Mesodermal cell (in vitro differentiated cells): Measurements from ENCODE around the gene RNF112.
"Not testable (repeated sequence)": the region's sequence is repeated elsewhere in the genome, so short reads cannot be mapped to it uniquely, and the experiment has no call there.

Experiments used
- H3K27ac ChIP-seq: 2 replicates; pipeline ENCODE4 v1.7.0; 2013; ENCODE audit warnings: mild to moderate bottlenecking, low read depth, low read length, moderate library complexity; ENCODE audit not compliant: severe bottlenecking
- H3K36me3 ChIP-seq: 2 replicates; pipeline ENCODE4 v1.7.1; 2013; ENCODE audit warnings: mild to moderate bottlenecking, low read length, moderate library complexity; ENCODE audit not compliant: control insufficient read depth, insufficient read depth
- H3K4me1 ChIP-seq: one replicate; pipeline ENCODE4 v1.7.1; 2013; ENCODE audit warnings: mild to moderate bottlenecking, low read length; ENCODE audit not compliant: insufficient read depth, control insufficient read depth, poor library complexity, severe bottlenecking
- H3K4me3 ChIP-seq: 2 replicates; pipeline ENCODE4 v1.7.0; 2013; ENCODE audit warnings: low read length, control low read depth, mild to moderate bottlenecking; ENCODE audit not compliant: insufficient read depth, poor library complexity, severe bottlenecking; ENCODE audit errors: extremely low read depth
- H3K9me3 ChIP-seq: 2 replicates; pipeline ENCODE4 v1.7.1; 2013; ENCODE audit warnings: mild to moderate bottlenecking, low read length, moderate library complexity; ENCODE audit not compliant: control insufficient read depth
- WGBS, 2 experiments: methylation state at CpG; one replicate each; pipeline ENCODE4 v1.1.5; 2013; ENCODE audit warnings: missing lambda C conversion rate in 2 of 2; ENCODE audit not compliant: insufficient coverage in 2 of 2; 5-methylcytosine and 5-hydroxymethylcytosine counted together

Gene RNF112

GRCh38 chr17:19440421-19440820 is 29.4 kb downstream of the RNF112 start:
- Histone ChIP-seq H3K4me1 (no peaks in the 10 kb centered on the region), H3K4me3 (no peak overlapping the region), H3K36me3 (no peaks in the 10 kb centered on the region), H3K9me3 (peaks cover 9% of the 10 kb centered on the region), H3K27ac (no peak overlapping the region)
- 100% methylated on average over 1 of the region's 1 CpG; no CpG with 5 or more reads in 1 of the 2 experiments for WGBS, 2 experiments

DNA sequence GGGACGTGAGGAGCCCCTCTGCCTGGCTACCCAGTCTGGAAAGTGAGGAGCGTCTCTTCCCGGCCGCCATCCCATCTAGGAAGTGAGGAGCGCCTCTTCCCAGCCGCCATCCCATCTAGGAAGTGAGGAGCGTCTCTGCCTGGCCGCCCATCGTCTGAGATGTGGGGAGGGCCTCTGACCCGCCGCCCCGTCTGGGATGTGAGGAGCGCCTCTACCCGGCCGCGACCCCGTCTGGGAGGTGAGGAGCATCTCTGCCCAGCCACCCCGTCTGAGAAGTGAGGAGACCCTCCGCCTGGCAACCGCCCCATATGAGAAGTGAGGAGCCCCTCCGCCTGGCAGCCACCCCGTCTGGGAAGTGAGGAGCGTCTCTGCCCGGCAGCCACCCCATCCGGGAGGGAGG is 30.3 kb downstream of the RNF112 start:
- not testable (repeated sequence) for H3K4me1 ChIP-seq, H3K9me3 ChIP-seq, H3K36me3 ChIP-seq, H3K4me3 ChIP-seq, H3K27ac ChIP-seq
- 93 to 98% methylated on average over 6 to 13 of the region's 25 CpGs for WGBS, 2 experiments

GRCh38 chr17:19442731-19443130 is 31.7 kb downstream of the RNF112 start:
- Histone ChIP-seq H3K27ac (no peak overlapping the region), H3K36me3 (no peaks in the 10 kb centered on the region), H3K9me3 (peaks cover 9% of the 10 kb centered on the region), H3K4me3 (no peak overlapping the region), H3K4me1 (peaks cover 3% of the 10 kb centered on the region)
- WGBS, 2 experiments: 100% methylated on average over 1 of the region's 2 CpGs; no CpG with 5 or more reads in 1 of the 2 experiments

DNA sequence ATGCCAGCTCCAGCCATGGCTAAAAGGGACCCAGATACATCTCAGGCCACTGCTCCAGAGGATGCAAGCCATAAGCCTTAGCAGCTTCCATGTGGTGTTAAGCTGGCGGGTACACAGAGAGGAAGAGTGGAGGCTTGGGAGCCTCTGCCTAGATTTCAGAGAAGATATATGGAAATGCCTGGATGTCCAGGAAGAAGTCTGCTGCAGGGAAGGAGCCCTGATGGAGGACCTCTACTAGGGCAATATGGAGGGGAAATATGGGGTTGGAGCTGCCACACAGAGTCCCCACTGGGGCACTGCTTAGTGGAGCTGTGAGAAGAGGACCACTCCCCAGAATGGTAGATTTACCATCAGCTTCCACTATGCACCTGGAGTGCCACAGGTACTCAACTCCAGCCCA is 32.1 kb downstream of the RNF112 start:
- 96 to 100% methylated on average over 1 of the region's 1 CpG for WGBS, 2 experiments

GRCh38 chr17:19445105-19445504 is 34.1 kb downstream of the RNF112 start:
- no peaks in the 10 kb centered on the region for H3K36me3 ChIP-seq
- peaks cover 8% of the 10 kb centered on the region for H3K4me1 ChIP-seq
- 90 to 91% methylated on average over 1 to 2 of the region's 2 CpGs for WGBS, 2 experiments
- no peak overlapping the region for H3K4me3 ChIP-seq
- peaks cover 9% of the 10 kb centered on the region for H3K9me3 ChIP-seq
- no peak overlapping the region for H3K27ac ChIP-seq

More for the DNA sequence above, 32.1 kb downstream of the RNF112 start:
- Histone ChIP-seq H3K4me1 (peaks cover 3% of the 10 kb centered on the region), H3K36me3 (no peaks in the 10 kb centered on the region), H3K4me3 (no peak overlapping the region), H3K9me3 (peaks cover 9% of the 10 kb centered on the region), H3K27ac (no peak overlapping the region)

- not testable (repeated sequence) for H3K36me3 ChIP-seq, H3K4me1 ChIP-seq, H3K4me3 ChIP-seq, H3K9me3 ChIP-seq, H3K27ac ChIP-seq
- WGBS, 2 experiments: 95 to 100% methylated on average over 1 to 19 of the region's 26 CpGs
These were observed 35.5 kb downstream of the RNF112 start for GRCh38 chr17:19446577-19446976.

- Histone ChIP-seq H3K4me3 (no peak overlapping the region), H3K9me3 (peaks cover 9% of the 10 kb centered on the region), H3K4me1 (peaks cover 8% of the 10 kb centered on the region), H3K36me3 (no peaks in the 10 kb centered on the region), H3K27ac (no peak overlapping the region)
- WGBS, 2 experiments: 13 to 100% methylated on average over 1 to 2 of the region's 3 CpGs
These were observed 36.1 kb downstream of the RNF112 start for GRCh38 chr17:19447085-19447583.

- Histone ChIP-seq H3K4me3 (no peak overlapping the region), H3K36me3 (no peaks in the 10 kb centered on the region), H3K4me1 (peaks cover 8% of the 10 kb centered on the region), H3K9me3 (peaks cover 1% of the 10 kb centered on the region), H3K27ac (peak overlapping the region; percentile 85)
- 88 to 89% methylated on average over 3 to 4 of the region's 8 CpGs for WGBS, 2 experiments
These were observed 37.6 kb downstream of the RNF112 start for GRCh38 chr17:19448341-19449268.

DNA sequence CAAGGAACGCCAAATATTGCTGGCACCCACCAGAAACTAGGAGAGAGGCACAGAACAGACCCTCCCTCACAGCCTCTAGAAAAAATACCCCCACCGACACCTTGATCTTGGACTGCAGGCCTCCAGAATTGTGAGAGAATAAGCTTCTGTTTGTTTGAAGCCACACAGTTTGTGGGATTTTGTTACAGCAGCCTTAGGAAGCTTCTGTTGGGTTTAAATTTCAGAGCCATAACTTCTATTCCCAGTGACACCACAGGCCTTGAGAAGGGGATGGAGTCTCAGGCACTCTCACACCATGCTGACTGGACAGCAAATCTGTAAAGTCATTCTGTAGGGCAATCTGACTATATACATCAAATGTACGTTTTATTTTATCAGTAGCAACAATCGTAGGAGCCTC is 38.6 kb downstream of the RNF112 start:
- Histone ChIP-seq H3K9me3 (no peaks in the 10 kb centered on the region), H3K36me3 (no peaks in the 10 kb centered on the region), H3K4me3 (no peak overlapping the region), H3K4me1 (peaks cover 8% of the 10 kb centered on the region), H3K27ac (no peak overlapping the region)
- WGBS, 2 experiments: 100% methylated on average over 2 of the region's 4 CpGs

DNA sequence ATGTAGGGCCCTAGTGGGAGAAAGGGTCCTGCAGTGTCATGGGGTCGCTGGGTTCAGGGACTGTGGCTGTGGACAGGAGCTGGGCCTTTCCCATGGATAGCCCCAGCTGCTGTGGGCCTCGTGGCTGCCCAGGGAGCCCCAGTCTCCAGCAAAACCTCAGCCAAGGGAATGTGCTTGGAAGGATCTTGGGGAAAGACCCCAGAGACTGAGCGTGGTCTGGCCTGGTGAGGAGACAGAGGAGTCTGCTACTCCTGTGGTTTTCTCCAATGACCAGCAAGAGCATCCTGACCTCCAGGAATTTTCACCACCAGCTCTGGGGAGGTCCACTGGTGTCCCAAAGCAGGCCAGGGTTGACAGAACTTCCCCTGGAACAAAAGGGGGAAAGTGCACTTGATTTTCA is 42.3 kb downstream of the RNF112 start:
- 88 to 90% methylated on average over 2 to 3 of the region's 3 CpGs for WGBS, 2 experiments
- Histone ChIP-seq H3K4me3 (no peak overlapping the region), H3K4me1 (peaks cover 17% of the 10 kb centered on the region)

DNA sequence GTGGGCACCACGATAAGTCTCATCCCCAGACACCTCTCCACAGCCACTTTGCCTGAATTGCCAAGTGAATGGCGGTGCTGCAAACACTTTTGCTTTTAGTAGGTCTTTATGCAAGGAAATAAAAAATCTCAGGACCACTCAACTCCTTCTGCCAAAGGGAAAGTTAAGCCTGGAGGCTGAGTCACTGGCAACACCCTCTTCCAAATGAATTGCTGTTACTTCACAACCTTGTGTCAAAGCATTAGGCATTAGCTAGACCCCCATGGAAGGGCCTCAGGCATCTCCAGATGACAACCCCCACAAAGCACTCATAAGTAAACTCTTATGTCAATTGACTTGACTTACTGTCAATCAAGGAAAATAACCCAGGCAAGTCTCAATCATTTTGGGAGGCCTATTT is 43.0 kb downstream of the RNF112 start:
- WGBS, 2 experiments: 84 to 86% methylated on average over 2 of the region's 2 CpGs
- H3K4me1 ChIP-seq: peaks cover 13% of the 10 kb centered on the region

More for the DNA sequence above, 42.3 kb downstream of the RNF112 start:
- Histone ChIP-seq H3K27ac (no peak overlapping the region), H3K9me3 (no peaks in the 10 kb centered on the region), H3K36me3 (no peaks in the 10 kb centered on the region)

More for the DNA sequence above, 43.0 kb downstream of the RNF112 start:
- Histone ChIP-seq H3K27ac (no peak overlapping the region), H3K4me3 (no peak overlapping the region), H3K9me3 (no peaks in the 10 kb centered on the region), H3K36me3 (no peaks in the 10 kb centered on the region)
